A673 (cell line): ENCODE results near the gene KATNAL2. TPM values are rescaled to one million over a fixed set of nuclear protein-coding genes. Genes with fewer than 3 reads are reported as not detected.
A peak's percentile ranks its signal among the peaks of the same experiment; 100 is the strongest.
"Not testable (repeated sequence)": the region's sequence is repeated elsewhere in the genome, so short reads cannot be mapped to it uniquely, and the experiment has no call there.

Experiments used
- BruUV-seq: library from RNA; stranded (reverse); fragments of 400-500 nt; replicated peaks from 2 replicates; lab custom pipeline; 2021; lab: Mats Ljungman, UMichigan
- CTCF ChIA-PET: fragments of 300-600 bp; sonication (Branson Sonifier 250); formaldehyde crosslinking; loops from one replicate; lab custom pipeline; 2022; ENCODE audit warnings: antibody characterized with exemption; lab: Charles Lee
- POLR2A ChIA-PET: fragments of 300-600 bp; sonication (Branson Sonifier 250); formaldehyde crosslinking; loops from one replicate; lab custom pipeline; 2022; ENCODE audit warnings: antibody characterized with exemption; ENCODE audit not compliant: low non-redundant PET; lab: Charles Lee
- DNase-seq: peaks from one replicate; pipeline ENCODE4 v3.0.0-alpha.2; 2015; ENCODE audit warnings: low spot score
- H3K27ac ChIP-seq: fragments of 200-600 bp; sonication (generic); 2 replicates; pipeline ENCODE4 v1.5.1; 2016; ENCODE audit warnings: mixed run types, low read depth, mild to moderate bottlenecking, mixed read lengths, antibody characterized with exemption, low read length; ENCODE audit not compliant: poor library complexity, severe bottlenecking
- H3K27me3 ChIP-seq: fragments of 200-600 bp; sonication (generic); replicated peaks from 2 replicates; pipeline ENCODE4 v1.6.1; 2017; ENCODE audit warnings: mixed run types, low read depth, mild to moderate bottlenecking, mixed read lengths, antibody characterized with exemption, low read length; ENCODE audit not compliant: insufficient read depth, poor library complexity
- H3K36me3 ChIP-seq: fragments of 200-600 bp; sonication (generic); 2 replicates; pipeline ENCODE4 v1.6.1; 2016; ENCODE audit warnings: mixed run types, mild to moderate bottlenecking, mixed read lengths, antibody characterized with exemption, low read length; ENCODE audit not compliant: insufficient read depth, poor library complexity, severe bottlenecking
- H3K4me1 ChIP-seq: fragments of 200-600 bp; sonication (generic); 2 replicates; pipeline ENCODE4 v1.6.1; 2017; ENCODE audit warnings: mixed run types, mild to moderate bottlenecking, mixed read lengths, antibody characterized with exemption, low read length; ENCODE audit not compliant: insufficient read depth, poor library complexity, severe bottlenecking
- H3K4me3 ChIP-seq: fragments of 200-600 bp; sonication (generic); 2 replicates; pipeline ENCODE4 v1.5.1; 2016; ENCODE audit warnings: low read depth, mixed run types, mild to moderate bottlenecking, mixed read lengths, low read length; ENCODE audit not compliant: poor library complexity, severe bottlenecking
- H3K9me3 ChIP-seq: fragments of 200-600 bp; sonication (generic); 2 replicates; pipeline ENCODE4 v1.6.1; 2016; ENCODE audit warnings: mixed run types, low read depth, mild to moderate bottlenecking, mixed read lengths, antibody characterized with exemption, low read length; ENCODE audit not compliant: poor library complexity, severe bottlenecking
- EZH2 ChIP-seq: fragments of 200-600 bp; sonication (generic); IDR thresholded peaks from 2 replicates; pipeline ENCODE4 v1.6.1; 2017; ENCODE audit warnings: borderline replicate concordance, low read depth, mild to moderate bottlenecking, mixed read lengths, antibody characterized with exemption, low read length; ENCODE audit not compliant: poor library complexity, severe bottlenecking
- intact Hi-C: fragments of 100-400 bp; cut with micrococcal nuclease; formaldehyde crosslinking; loops from one replicate; pipeline ENCODE4 v1.10.0; 2022; ENCODE audit not compliant: unreplicated experiment
- total RNA-seq: library from RNA; stranded (reverse); gene quantifications from 2 replicates; pipeline ENCODE4 v1.2.3, GENCODE V29; 2021
- TF ChIP-seq, protein P1 (sequence below): fragments of 300-800, 200-600 bp; sonication (generic); conservative IDR thresholded peaks from 2 replicates; pipeline ENCODE4 v1.5.1; 2017; ENCODE audit warnings: low read depth, mild to moderate bottlenecking, antibody characterized with exemption, low read length, moderate library complexity, mixed read lengths

KATNAL2 gene
- total RNA-seq, 1 experiment from 2014 or later: 10.6 TPM

DNA sequence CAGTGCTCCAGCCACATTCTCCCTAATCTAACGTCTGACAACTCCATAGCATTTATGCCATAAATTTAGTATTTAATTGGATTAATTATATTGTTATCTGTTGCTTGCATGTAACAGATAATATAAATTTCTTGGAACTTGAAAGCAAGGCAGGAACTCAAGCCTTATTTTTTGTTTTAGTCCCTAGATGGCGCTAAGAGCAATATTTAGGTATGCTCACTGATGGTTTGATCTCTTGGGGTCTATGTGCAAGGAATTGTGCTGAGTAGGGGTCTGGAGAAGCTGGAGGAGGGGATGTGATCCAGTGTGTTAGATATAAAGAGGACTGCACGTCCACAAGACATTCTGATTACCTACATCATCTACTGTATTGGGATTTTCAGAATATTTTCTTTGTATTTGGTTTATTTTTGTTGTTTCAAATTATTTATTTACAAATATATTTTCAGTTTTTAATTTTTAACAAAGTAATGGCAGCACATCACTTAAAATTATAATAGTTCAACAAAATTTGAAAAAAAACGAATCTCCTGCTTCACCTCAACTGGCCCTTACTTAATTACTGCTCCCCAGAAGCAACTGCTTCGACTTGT is 32.8 kb downstream of the KATNAL2 start:
- intact Hi-C loops: no loop called here
- TF ChIP-seq, protein P1, sequence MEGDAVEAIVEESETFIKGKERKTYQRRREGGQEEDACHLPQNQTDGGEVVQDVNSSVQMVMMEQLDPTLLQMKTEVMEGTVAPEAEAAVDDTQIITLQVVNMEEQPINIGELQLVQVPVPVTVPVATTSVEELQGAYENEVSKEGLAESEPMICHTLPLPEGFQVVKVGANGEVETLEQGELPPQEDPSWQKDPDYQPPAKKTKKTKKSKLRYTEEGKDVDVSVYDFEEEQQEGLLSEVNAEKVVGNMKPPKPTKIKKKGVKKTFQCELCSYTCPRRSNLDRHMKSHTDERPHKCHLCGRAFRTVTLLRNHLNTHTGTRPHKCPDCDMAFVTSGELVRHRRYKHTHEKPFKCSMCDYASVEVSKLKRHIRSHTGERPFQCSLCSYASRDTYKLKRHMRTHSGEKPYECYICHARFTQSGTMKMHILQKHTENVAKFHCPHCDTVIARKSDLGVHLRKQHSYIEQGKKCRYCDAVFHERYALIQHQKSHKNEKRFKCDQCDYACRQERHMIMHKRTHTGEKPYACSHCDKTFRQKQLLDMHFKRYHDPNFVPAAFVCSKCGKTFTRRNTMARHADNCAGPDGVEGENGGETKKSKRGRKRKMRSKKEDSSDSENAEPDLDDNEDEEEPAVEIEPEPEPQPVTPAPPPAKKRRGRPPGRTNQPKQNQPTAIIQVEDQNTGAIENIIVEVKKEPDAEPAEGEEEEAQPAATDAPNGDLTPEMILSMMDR: peak; percentile 80
- no peak for TF ChIP-seq EZH2

DNA sequence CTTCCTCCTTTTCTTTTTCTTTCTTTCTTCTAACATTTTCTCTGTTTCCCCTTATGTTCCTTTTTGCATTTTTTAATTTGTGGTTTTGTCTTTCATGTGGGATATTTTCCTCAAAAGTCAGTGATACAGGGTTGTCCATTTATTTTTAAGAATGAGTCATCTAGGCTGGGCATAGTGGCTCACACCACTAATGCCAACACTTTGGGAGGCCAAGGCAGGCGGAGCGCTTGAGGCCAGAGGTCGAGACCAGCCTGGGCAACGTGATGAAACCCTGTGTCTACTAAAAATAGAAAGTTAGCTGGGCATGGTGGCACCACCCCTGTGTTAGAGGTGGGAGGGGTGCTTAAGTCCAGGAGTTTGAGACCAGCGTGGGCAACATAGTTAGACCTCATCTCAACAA is 35.8 kb downstream of the KATNAL2 start:
- ChIA-PET CTCF (no interaction called here), POLR2A (no interaction called here)
- no peaks in the 10 kb centered on the region for H3K4me1 ChIP-seq
- no peaks in the 10 kb centered on the region for H3K9me3 ChIP-seq
- DNase-seq: no peak
- no peak overlapping the region for H3K27ac ChIP-seq
- no peaks in the 10 kb centered on the region for H3K36me3 ChIP-seq
- no peaks in the 10 kb centered on the region for H3K27me3 ChIP-seq
- no TSS peak for BruUV-seq
- TF ChIP-seq, protein P1: no peak
- TF ChIP-seq EZH2: no peak
- intact Hi-C loops: no loop called here
- no peak overlapping the region for H3K4me3 ChIP-seq

More for the DNA sequence above, 32.8 kb downstream of the KATNAL2 start:
- Histone ChIP-seq H3K4me3 (no peak overlapping the region), H3K4me1 (no peaks in the 10 kb centered on the region), H3K27me3 (no peaks in the 10 kb centered on the region), H3K27ac (no peak overlapping the region), H3K36me3 (no peaks in the 10 kb centered on the region), H3K9me3 (no peaks in the 10 kb centered on the region)
- peak; percentile 52 for DNase-seq
- BruUV-seq: no TSS peak
- ChIA-PET POLR2A (no interaction called here), CTCF (interaction anchor here (0.6 kb wide), 1 partner anchor 628 kb away, joined by 4 read pairs; no protein-coding TSS in a partner anchor)

DNA sequence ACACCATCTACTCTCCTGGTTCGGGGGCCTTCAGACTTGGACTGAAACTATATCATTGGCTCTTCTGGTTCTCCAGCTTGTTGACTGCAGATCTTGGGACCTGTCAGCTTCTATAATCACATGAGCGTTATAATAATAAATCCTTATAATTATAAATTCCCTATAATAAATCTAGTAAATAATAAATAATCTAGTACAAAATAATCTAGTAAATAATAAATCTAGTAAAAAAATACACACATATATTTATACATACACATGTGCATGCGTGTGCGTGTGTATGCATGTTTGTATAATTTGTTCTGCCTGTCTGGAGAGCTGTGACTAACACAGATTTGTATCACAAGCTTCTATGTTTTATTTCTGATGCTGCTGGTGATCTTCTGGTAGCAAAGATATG is 40.8 kb downstream of the KATNAL2 start:
- no TSS peak for BruUV-seq
- intact Hi-C loops: no loop called here
- Histone ChIP-seq H3K4me1 (no peaks in the 10 kb centered on the region), H3K27ac (no peak overlapping the region), H3K36me3 (no peaks in the 10 kb centered on the region), H3K9me3 (no peaks in the 10 kb centered on the region), H3K4me3 (no peak overlapping the region), H3K27me3 (no peaks in the 10 kb centered on the region)
- ChIA-PET POLR2A (no interaction called here), CTCF (no interaction called here)
- DNase-seq: no peak
- TF ChIP-seq, protein P1: no peak
- no peak for TF ChIP-seq EZH2

DNA sequence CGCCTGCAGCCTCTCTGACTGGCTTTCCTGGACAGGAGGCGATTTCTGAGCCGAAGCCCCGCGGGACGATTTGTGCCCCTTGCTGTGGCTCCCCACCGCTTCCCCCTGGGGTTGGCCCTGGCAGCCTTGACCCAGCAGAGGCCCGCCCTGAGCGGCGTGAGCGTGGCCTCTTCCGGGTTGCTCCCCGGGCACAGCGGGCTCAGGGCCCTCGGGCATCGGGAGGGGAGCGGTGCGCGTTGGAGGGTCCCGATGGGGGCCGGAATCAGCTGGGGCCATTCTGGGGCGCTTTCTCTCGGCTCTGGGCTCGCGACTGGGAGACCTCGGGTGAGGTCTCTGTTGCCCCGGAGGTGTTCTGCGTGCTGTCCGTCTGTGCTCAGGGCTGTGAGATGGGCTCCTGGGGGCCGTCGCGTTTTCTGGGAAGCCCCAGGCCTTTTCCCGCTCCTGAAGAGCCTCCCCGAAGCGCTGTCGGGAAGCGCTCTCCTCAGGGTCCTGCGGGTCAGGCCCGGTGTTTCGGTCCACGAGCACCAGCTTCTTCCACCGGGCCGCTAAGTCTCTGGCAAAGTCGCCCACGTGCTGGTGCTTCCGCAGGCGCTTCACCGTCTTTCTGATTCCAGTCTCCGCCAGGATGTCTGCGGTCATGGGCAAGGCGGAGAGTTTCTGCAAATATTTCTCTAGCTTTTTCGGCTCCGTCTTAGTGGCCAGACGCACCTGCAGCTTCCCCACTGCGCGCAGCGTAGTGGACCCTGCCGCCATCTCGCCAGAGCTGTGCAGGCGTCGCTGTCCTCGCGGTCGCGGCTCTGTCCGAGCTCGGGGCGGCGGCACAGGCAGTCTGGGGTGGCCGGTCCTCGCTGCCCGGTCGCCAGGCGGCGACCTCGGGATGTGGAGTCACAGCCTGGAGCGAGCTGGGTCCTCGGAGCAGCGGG is 46.5 kb downstream of the KATNAL2 start:
- H3K4me3 ChIP-seq, H3K27me3 ChIP-seq, CTCF ChIA-PET, H3K36me3 ChIP-seq, H3K4me1 ChIP-seq, DNase-seq, H3K9me3 ChIP-seq, intact Hi-C loops, POLR2A ChIA-PET, H3K27ac ChIP-seq, BruUV-seq: not testable (repeated sequence)
